Gastroesophageal sphincter (tissue), 4 donors: ENCODE measurements around the gene CACNA1C. TPM values are rescaled to one million over a fixed set of nuclear protein-coding genes. Genes with fewer than 3 reads are reported as not detected.

ENCODE experiments used
- ATAC-seq: fragments of 150-250 bp; one replicate; pipeline ENCODE4 v1.9.1; 2016; ENCODE audit warnings: mild to moderate bottlenecking, moderate library complexity
- H3K27ac ChIP-seq, 4 donors: fragments of 200-600 bp; sonication (generic) in 3 of 4; 1 replicate in 3 of 4; 2 replicates in 1 of 4; pipeline ENCODE4 v1.5.1; 2016 to 2019
- H3K27me3 ChIP-seq: fragments of 200-600 bp; sonication (generic); one replicate; pipeline ENCODE4 v1.5.1; 2019
- H3K36me3 ChIP-seq, 2 donors: fragments of 200-600 bp; sonication (generic); one replicate each; pipeline ENCODE4 v1.5.1; 2019; ENCODE audit warnings: control low read depth in 1 of 2
- H3K4me1 ChIP-seq, 3 donors: fragments of 200-600 bp; sonication (generic); 1 replicate in 2 of 3; 2 replicates in 1 of 3; pipeline ENCODE4 v1.5.1; 2016 to 2019; ENCODE audit warnings: control low read depth in 2 of 3
- H3K4me3 ChIP-seq, 2 donors: fragments of 200-600 bp; sonication (generic); one replicate each; pipeline ENCODE4 v1.5.1; 2019; ENCODE audit warnings: mild to moderate bottlenecking in 1 of 2, moderate library complexity in 1 of 2
- H3K9me3 ChIP-seq, 3 donors: fragments of 200-600 bp; sonication (generic); one replicate each; pipeline ENCODE4 v1.5.1; 2017 to 2019; ENCODE audit warnings: control low read depth in 2 of 3
- CTCF ChIP-seq, 4 experiments: fragments of 200-600 bp in 2 of 4; fragments of 450-650 bp in 2 of 4; sonication (generic) in 1 of 4; IDR thresholded peaks; one replicate each; pipeline ENCODE4 v1.5.1; 2017 to 2019; ENCODE audit warnings: antibody characterized with exemption in 4 of 4, mild to moderate bottlenecking in 2 of 4, moderate library complexity in 2 of 4
- EP300 ChIP-seq: sonication (generic); formaldehyde crosslinking; IDR thresholded peaks from one replicate; pipeline ENCODE4 v1.6.1; 2017; ENCODE audit warnings: antibody characterized with exemption, mild to moderate bottlenecking
- POLR2A ChIP-seq, 2 donors: fragments of 450-650 bp; IDR thresholded peaks; one replicate each; pipeline ENCODE4 v1.6.1; 2017; ENCODE audit warnings: antibody characterized with exemption in 2 of 2, mild to moderate bottlenecking in 2 of 2, moderate library complexity in 1 of 2
- POLR2AphosphoS5 ChIP-seq: sonication (generic); formaldehyde crosslinking; IDR thresholded peaks from one replicate; pipeline ENCODE4 v1.6.1; 2017; ENCODE audit warnings: antibody characterized with exemption
- WGBS, 2 donors: methylation state at CpG; one replicate each; pipeline ENCODE4 v1.1.5; 2018; ENCODE audit warnings: low coverage in 1 of 2; 5-methylcytosine and 5-hydroxymethylcytosine counted together
- total RNA-seq, 4 donors: library from RNA; depleted of rRNA; stranded (reverse); fragments of >200 nt; gene quantifications; one replicate each; pipeline ENCODE4 v1.1.0, GENCODE V29; 2016

CACNA1C gene
- total RNA-seq, 4 donors from 2014 or later = 22.9 to 96.2 (median 41.4) TPM

GRCh38 chr12:2374092-2374906, 321.5 kb downstream of the CACNA1C start:
- no peak for ATAC-seq
- Histone ChIP-seq H3K36me3 (no peaks in the 10 kb centered on the region), H3K4me1 (peaks cover 0 to 51% (median 8%) of the 10 kb centered on the region in 3 donors), H3K9me3 (no peaks in the 10 kb centered on the region), H3K4me3 (no peak overlapping the region), H3K27me3 (no peaks in the 10 kb centered on the region), H3K27ac (no peak overlapping the region)
- no peak for TF ChIP-seq CTCF (IDR thresholded peaks at IDR 0.05)
- no peak for TF ChIP-seq POLR2AphosphoS5
- TF ChIP-seq POLR2A (IDR thresholded peaks at IDR 0.05) = no peak
- TF ChIP-seq EP300 = no peak
- WGBS, 2 donors = 84% methylated on average over 3 to 7 of the region's 10 CpGs

- ATAC-seq = no peak
- TF ChIP-seq EP300 = no peak
- TF ChIP-seq POLR2A (IDR thresholded peaks at IDR 0.05) = no peak
- no peak for TF ChIP-seq CTCF (IDR thresholded peaks at IDR 0.05)
- TF ChIP-seq POLR2AphosphoS5 = no peak
- Histone ChIP-seq H3K36me3 (no peaks in the 10 kb centered on the region), H3K27me3 (no peaks in the 10 kb centered on the region), H3K4me3 (no peak overlapping the region), H3K9me3 (no peaks in the 10 kb centered on the region), H3K27ac (no peak overlapping the region), H3K4me1 (peaks cover 3 to 65% (median 9%) of the 10 kb centered on the region in 3 donors)
- WGBS, 2 donors = 56 to 86% methylated on average over 2 to 3 of the region's 3 CpGs
Observed at GRCh38 chr12:2375871-2376270, 323.1 kb downstream of the CACNA1C start.

GRCh38 chr12:2376908-2377657, 324.3 kb downstream of the CACNA1C start:
- H3K27me3 ChIP-seq = no peaks in the 10 kb centered on the region
- no peaks in the 10 kb centered on the region for H3K9me3 ChIP-seq
- WGBS, 2 donors = 75 to 85% methylated on average over 9 of the region's 20 CpGs
- no peak overlapping the region for H3K4me3 ChIP-seq
- no peak for ATAC-seq
- H3K36me3 ChIP-seq = no peaks in the 10 kb centered on the region
- TF ChIP-seq POLR2AphosphoS5 (no peak), CTCF (IDR thresholded peaks at IDR 0.05) (no peak), POLR2A (IDR thresholded peaks at IDR 0.05) (no peak), EP300 (no peak)
- H3K27ac ChIP-seq = no peak overlapping the region
- H3K4me1 ChIP-seq = peaks cover 3 to 66% (median 9%) of the 10 kb centered on the region in 3 donors

GRCh38 chr12:2378835-2379330, 326.1 kb downstream of the CACNA1C start:
- Histone ChIP-seq H3K27me3 (no peaks in the 10 kb centered on the region), H3K4me3 (no peak overlapping the region), H3K36me3 (no peaks in the 10 kb centered on the region), H3K27ac (peak overlapping the region in 2 of 4 donors; percentile 13 to 27), H3K4me1 (peaks cover 3 to 71% (median 9%) of the 10 kb centered on the region in 3 donors), H3K9me3 (no peaks in the 10 kb centered on the region)
- no peak for ATAC-seq
- 55 to 58% methylated on average over 6 to 7 of the region's 7 CpGs for WGBS, 2 donors
- TF ChIP-seq POLR2AphosphoS5 = no peak
- no peak for TF ChIP-seq CTCF (IDR thresholded peaks at IDR 0.05)
